Ascending aorta (tissue), 2 donors: ENCODE data around the gene SLC2A5. TPM values are rescaled to one million over a fixed set of nuclear protein-coding genes. Genes with fewer than 3 reads are reported as not detected.

Experiments used
- DNase-seq, 2 donors: peaks; one replicate each; pipeline ENCODE4 v3.0.0-alpha.2; 2019; ENCODE audit warnings: low spot score in 2 of 2
- H3K27ac ChIP-seq, 2 donors: fragments of 200-600 bp; sonication (generic); one replicate each; pipeline ENCODE4 v1.5.1; 2016 to 2017; ENCODE audit warnings: mild to moderate bottlenecking in 1 of 2
- H3K27me3 ChIP-seq: fragments of 200-600 bp; sonication (generic); one replicate; pipeline ENCODE4 v1.5.1; 2017
- H3K36me3 ChIP-seq, 2 donors: fragments of 200-600 bp; sonication (generic); one replicate each; pipeline ENCODE4 v1.5.1; 2016
- H3K4me1 ChIP-seq, 2 donors: fragments of 200-600 bp; sonication (generic); one replicate each; pipeline ENCODE4 v1.5.1; 2016 to 2017; ENCODE audit warnings: mild to moderate bottlenecking in 1 of 2
- H3K4me3 ChIP-seq, 2 donors: fragments of 200-600 bp; sonication (generic); one replicate each; pipeline ENCODE4 v1.5.1; 2016 to 2017; ENCODE audit warnings: mild to moderate bottlenecking in 1 of 2
- H3K9me3 ChIP-seq, 2 donors: fragments of 200-600 bp; sonication (generic); one replicate each; pipeline ENCODE4 v1.5.1; 2016
- CTCF ChIP-seq, 3 experiments: fragments of 200-600 bp in 2 of 3; fragments of 450-650 bp in 1 of 3; sonication (generic) in 2 of 3; IDR thresholded peaks; one replicate each; pipeline ENCODE4 v1.5.1; 2016 to 2019; ENCODE audit warnings: antibody characterized with exemption in 3 of 3, mild to moderate bottlenecking in 1 of 3, moderate library complexity in 1 of 3
- intact Hi-C: fragments of 100-400 bp; cut with DNase I; formaldehyde crosslinking; loops from one replicate; pipeline ENCODE4 v1.15.1; 2023
- total RNA-seq: library from RNA; depleted of rRNA; stranded (reverse); fragments of >200 nt; gene quantifications from one replicate; pipeline ENCODE4 v1.1.0, GENCODE V29; 2016

The SLC2A5 gene
- total RNA-seq, 1 donor from 2014 or later: 13.9 TPM

- intact Hi-C loops: no loop called here
- no peak for DNase-seq
- no peaks in the 10 kb centered on the region for H3K4me1 ChIP-seq
- peak in 1 of 3 experiments; percentile 14 for TF ChIP-seq CTCF (IDR thresholded peaks at IDR 0.05)
- no peak overlapping the region for H3K4me3 ChIP-seq
- H3K36me3 ChIP-seq: no peaks in the 10 kb centered on the region
- no peak overlapping the region for H3K27ac ChIP-seq
- no peaks in the 10 kb centered on the region for H3K27me3 ChIP-seq
- H3K9me3 ChIP-seq: no peaks in the 10 kb centered on the region
Observed at GRCh38 chr1:8992936-8993687, 76.3 kb downstream of the SLC2A5 start.

- DNase-seq: no peak
- TF ChIP-seq CTCF (IDR thresholded peaks at IDR 0.05): no peak
- H3K27me3 ChIP-seq: no peaks in the 10 kb centered on the region
- H3K9me3 ChIP-seq: no peaks in the 10 kb centered on the region
- peaks cover 0 to 10% of the 10 kb centered on the region in 2 donors for H3K4me1 ChIP-seq
- H3K36me3 ChIP-seq: no peaks in the 10 kb centered on the region
- H3K4me3 ChIP-seq: no peak overlapping the region
- intact Hi-C loops: loop anchor here (5.0 kb wide), 1 partner anchor 118 kb away; no protein-coding TSS in a partner anchor
- H3K27ac ChIP-seq: no peak overlapping the region
Observed at GRCh38 chr1:8989821-8990220, 79.6 kb downstream of the SLC2A5 start.

- intact Hi-C loops: loop anchor here (5.0 kb wide), 1 partner anchor 117 kb away; no protein-coding TSS in a partner anchor
- DNase-seq: no peak
- Histone ChIP-seq H3K4me1 (peaks cover 0 to 10% of the 10 kb centered on the region in 2 donors), H3K27ac (no peak overlapping the region), H3K27me3 (no peaks in the 10 kb centered on the region), H3K4me3 (no peak overlapping the region), H3K36me3 (no peaks in the 10 kb centered on the region), H3K9me3 (no peaks in the 10 kb centered on the region)
- no peak for TF ChIP-seq CTCF (IDR thresholded peaks at IDR 0.05)
Observed at GRCh38 chr1:8989061-8989460, 80.4 kb downstream of the SLC2A5 start.

- no peak for DNase-seq
- Histone ChIP-seq H3K4me3 (no peak overlapping the region), H3K27me3 (no peaks in the 10 kb centered on the region), H3K4me1 (peaks cover 0 to 10% of the 10 kb centered on the region in 2 donors), H3K27ac (no peak overlapping the region), H3K36me3 (no peaks in the 10 kb centered on the region), H3K9me3 (no peaks in the 10 kb centered on the region)
- TF ChIP-seq CTCF (IDR thresholded peaks at IDR 0.05): no peak
- intact Hi-C loops: loop anchor here (1.0 to 5.0 kb wide), 2 partner anchors 70 to 116 kb away; no protein-coding TSS in a partner anchor
Observed at GRCh38 chr1:8988618-8988967, 80.8 kb downstream of the SLC2A5 start.

GRCh38 chr1:8987881-8988617, 81.4 kb downstream of the SLC2A5 start:
- Histone ChIP-seq H3K4me3 (no peak overlapping the region), H3K27ac (peak overlapping the region in 1 of 2 donors; percentile 6), H3K9me3 (no peaks in the 10 kb centered on the region), H3K36me3 (no peaks in the 10 kb centered on the region), H3K27me3 (no peaks in the 10 kb centered on the region), H3K4me1 (peaks cover 0 to 10% of the 10 kb centered on the region in 2 donors)
- intact Hi-C loops: loop anchor here (1.0 to 5.0 kb wide), 3 partner anchors 70 to 129 kb away; no protein-coding TSS in a partner anchor
- peak; percentile 86 to 95 (median 88) for TF ChIP-seq CTCF (IDR thresholded peaks at IDR 0.05)
- no peak for DNase-seq
